GM18517 (cell line): ENCODE results near the gene CHRM1.
A peak's percentile ranks its signal among the peaks of the same experiment; 100 is the strongest.

Source experiments
- ATAC-seq: cut with Tn5 transposase; IDR thresholded peaks from one replicate; pipeline ENCODE4 v1.9.1; 2021; ENCODE audit warnings: mild to moderate bottlenecking, moderate library complexity; ENCODE audit not compliant: unreplicated experiment

CHRM1 gene

DNA sequence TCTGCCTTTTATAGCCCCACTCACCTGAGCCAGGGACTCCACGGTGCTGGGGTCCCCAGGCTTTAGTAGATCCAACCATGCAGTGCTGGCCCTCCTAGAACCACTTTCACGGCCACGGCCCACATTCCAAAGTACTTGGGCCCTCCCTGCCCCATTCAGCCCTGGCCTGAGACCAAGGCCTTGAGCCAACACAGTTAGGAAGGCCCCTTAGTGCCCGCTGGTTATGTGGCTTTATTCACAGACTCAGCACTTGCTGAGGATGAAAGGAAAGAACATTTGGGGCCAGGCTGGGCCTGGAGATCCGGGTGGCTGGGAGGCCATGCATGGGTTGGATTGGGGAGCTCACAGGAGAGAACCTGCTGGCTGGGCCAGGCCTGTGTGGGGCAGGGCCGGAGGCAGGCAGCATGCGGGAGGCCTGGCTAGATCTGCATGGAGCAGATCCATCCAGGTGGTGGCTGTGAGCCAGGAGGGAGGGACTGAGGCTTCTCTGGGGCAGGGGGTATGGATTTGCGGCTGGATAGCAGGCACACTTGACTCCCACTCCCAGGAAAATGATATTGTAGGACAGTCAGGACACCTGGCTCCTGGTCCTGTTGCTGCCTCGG lies 12.6 kb downstream of the CHRM1 start:
- ATAC-seq = no peak

DNA sequence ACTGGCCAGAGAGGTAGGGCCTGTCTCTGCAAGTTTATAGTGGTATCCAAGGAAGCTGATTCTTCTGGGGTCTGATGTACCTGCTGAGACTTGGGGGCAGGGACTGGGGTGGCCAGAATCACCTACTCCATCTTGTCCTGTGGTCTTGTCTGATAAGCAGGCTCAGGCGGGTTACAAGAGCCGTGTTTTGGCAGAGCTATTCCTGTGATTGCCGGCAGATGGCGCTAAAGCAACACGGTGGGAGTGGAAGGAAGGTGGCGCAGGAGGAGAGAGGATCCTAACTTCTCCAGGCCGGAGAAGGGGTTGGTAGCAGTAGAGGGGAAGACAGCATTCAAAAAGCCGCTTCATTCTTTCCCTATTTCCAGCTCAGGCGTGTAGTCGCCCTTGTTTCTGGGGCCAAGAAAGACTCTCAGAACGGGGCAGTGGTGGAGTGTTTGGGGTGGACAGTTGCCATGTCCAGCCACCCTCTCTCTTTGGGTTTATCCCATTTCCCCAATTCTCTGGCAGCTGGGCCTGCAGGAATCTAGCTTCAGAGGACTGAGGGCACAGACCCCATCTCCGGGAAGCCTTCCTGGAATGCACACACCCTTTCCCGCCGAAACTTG lies 15.1 kb downstream of the CHRM1 start:
- ATAC-seq = no peak

DNA sequence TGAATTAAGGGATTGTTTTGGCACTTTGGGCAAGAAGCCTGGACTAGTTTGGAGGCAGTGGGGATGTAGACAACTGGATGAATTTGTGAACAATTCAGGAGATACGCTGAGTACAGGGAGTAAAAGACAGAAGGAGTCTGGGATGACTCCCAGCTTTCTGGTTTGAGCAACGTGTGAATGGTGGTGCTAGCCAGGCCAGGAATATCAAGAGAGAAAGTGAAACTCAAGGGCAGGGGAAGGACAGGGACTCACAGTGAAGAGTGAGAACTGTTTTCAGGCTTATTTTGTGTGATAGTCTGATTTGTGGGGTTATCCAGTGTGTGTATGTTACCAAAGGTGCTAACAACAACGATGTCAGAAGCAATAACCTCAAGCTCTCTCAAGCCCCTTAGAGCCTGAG lies 15.9 kb downstream of the CHRM1 start:
- no peak for ATAC-seq

DNA sequence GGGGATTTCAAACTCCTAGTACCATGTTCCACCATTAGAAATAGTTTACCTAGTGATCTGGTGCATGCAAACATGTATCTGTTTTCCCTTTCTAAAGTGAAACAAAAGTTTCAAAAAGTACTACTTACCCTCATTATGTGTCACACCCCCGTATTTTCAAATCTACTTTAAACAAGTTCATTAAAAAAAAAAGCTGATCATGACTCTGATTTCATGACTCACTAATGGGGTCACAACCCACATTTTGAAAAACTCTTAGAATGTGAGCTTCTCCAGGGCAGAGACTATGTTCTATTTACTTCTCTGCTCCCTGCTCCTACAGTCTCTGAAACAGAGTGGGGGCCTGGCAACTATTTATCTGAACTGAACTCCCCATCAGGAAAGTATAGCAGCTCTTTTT lies 18.2 kb downstream of the CHRM1 start:
- ATAC-seq = no peak

DNA sequence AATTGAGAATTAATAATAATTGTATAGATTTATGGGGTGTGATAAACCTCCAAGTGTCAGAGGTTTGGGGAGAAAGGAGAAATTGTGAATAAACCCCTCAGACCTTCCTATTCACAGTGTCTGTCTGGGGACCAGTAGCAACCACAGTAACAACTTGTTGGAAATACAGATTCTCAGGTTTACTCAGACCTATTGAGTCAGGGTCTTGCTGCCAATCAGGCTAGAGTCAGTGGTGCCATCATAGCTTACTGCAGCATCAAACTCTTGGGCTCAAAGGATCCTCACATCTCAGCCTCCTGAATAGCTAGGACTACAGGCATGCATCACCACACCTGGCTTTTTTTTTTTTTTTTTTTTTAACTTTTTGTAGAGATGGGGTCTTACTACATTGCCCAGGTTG lies 23.1 kb downstream of the CHRM1 start:
- ATAC-seq = no peak

DNA sequence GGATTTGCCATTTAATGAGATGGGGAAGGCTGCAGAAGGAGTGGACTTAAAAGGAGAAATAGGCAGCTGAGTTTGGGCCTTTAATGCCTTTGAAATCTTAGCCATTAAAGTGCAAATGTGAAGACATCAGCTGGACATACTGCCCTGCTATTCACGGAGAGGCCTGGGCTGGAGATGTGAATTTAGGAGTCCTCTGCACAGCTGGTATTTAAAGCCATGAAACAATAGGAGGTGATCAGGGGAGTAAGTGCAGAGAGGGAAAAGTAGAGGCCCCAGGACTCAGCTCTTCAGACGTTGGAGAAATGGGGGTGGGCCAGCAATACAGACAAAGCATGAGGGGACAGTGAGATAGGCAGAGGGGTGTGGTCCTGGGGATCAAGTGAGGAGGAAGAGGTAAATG lies 23.9 kb downstream of the CHRM1 start:
- ATAC-seq = no peak

DNA sequence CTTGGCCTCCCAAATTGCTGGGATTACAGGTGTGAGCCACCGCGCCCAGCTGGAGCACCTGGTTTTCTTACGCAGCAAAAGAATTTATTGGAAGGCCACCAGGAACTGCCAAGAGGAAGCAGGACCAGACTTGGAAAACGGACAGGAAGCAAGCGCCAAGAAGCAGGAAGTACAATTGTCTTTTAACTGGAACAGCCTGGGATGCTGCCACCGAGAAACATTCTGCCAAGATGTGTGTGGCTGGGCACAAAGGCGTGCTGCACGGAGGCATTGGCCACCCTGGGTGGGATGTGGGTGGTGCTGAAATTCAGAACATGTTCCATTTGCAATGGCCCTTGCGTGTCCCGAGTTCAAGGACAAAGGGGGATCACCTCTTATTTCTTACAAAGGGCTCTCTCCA lies 25.1 kb downstream of the CHRM1 start:
- ATAC-seq = no peak

DNA sequence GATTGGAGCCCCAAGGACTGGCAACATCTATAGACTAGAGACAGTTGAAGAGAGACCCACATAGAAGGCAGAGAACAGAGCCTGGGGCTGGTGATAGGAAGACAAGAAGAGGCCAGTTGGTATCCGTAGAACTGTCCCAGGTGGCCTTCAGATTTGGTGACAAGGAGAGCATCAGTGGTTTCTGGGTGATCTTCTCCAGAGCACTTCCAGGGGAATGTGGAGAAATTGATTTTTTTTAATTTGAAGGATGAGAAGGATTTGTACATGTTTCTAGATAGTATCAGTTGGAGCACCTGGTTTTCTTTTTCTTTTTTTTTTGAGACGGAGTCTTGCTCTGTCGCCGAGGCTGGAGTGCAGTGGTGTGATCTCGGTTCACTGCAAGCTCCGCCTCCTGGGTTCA lies 25.7 kb downstream of the CHRM1 start:
- no peak for ATAC-seq

DNA sequence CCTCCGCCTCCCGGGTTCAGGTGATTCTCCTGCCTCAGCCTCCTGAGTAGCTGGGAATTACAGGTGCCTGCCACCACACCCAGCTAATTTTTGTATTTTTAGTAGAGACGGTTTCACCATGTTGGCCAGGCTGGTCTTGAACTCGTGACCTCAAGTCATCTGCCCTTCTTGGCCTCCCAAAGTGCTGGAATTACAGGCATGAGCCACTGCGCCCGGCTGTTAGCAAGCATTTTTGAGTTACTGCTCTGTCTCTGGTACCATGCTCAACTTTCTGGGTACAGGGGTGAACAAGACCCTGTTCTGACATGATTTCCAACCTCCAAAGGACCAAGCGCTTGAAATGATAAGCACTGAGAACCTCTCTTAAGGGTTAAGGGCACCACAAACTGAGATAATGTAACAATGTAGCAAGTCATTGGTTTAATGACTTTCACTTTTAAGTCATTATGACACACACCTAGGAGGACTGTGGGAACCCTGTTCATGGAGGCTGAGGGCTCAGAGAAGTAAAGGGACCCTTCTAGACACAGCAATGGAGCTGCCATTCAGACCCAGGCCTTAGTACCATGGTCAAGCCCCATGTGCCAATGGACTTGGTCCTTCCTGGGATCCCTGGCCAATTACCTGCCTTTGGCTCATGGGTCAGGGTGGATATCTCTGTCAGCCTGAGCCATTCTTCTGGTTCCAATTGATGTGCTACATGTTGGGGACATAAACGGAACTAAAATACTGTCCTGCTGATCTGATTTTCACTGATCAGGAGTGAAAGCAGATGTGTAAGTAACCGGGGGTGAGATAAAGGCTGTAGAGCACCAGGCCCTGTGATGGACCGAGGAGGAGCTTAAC lies 28.9 kb downstream of the CHRM1 start:
- ATAC-seq = no peak

DNA sequence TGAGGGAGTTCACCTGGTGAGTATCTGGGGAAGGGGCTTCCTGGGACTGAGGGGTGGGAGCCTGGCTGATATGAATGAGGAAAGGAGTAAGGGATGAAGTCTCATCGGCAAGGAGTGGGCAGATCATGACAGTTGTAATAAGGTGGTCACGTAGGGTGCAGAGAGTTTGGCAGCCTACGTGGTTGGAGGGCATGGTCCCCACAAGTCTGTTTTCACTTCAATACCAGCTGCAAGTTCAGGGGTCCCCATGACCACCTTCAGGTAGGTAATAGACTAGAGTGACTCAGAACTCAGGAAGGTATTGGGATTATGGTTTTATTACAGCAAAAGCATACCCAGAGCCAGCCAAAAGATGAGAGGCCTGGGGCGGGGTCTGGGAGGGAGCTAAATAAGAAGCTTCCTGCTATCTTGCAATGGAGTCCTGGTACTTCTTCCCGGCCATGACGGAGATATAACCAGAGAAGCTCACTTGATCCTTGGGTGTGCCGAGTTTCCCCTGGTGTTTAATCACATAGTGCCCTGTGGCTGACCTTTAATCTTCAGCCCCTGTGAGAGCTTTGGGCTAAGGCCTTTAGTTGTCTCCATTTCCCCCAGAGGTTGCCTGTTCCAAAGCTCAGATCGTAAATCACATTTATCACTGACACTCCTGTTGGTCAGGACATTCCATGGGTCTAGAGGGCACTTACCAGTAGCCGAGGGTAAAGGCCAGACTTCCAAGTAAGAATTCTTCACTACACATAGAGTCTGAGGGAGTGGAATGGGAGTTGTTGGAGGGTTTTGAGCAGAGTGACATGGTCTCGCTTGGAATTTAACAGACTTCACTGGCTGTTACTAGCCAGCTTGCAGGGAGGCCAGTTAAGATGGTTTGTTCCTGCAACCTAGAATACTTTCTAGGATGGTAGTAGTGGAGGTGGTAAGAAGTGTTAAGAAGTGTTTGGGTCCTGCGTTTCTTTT lies 31.4 kb downstream of the CHRM1 start:
- ATAC-seq = no peak

DNA sequence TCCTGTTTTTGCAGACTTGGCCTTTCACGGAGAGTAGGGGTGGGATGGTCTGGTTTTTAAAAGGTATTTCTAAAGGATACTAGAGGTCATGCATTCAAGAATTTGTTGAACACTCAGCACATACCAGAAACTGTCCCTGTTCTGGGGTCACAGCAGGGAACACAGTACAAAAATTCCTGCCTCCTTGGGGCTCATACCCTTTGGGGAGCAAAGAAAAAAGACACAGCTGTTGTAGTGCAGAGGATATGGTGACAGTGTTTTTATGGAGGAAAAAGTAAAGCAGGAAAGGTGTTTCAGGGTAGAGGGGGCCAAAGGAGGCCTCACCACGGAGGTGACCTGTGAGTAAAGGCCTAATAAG lies 32.1 kb downstream of the CHRM1 start:
- no peak for ATAC-seq

DNA sequence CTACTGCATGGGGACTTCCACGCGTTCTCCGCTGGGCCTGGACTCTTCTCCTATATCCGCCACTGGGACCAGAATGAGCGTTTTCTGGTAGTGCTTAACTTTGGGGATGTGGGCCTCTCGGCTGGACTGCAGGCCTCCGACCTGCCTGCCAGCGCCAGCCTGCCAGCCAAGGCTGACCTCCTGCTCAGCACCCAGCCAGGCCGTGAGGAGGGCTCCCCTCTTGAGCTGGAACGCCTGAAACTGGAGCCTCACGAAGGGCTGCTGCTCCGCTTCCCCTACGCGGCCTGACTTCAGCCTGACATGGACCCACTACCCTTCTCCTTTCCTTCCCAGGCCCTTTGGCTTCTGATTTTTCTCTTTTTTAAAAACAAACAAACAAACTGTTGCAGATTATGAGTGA lies 32.8 kb downstream of the CHRM1 start:
- no peak for ATAC-seq

DNA sequence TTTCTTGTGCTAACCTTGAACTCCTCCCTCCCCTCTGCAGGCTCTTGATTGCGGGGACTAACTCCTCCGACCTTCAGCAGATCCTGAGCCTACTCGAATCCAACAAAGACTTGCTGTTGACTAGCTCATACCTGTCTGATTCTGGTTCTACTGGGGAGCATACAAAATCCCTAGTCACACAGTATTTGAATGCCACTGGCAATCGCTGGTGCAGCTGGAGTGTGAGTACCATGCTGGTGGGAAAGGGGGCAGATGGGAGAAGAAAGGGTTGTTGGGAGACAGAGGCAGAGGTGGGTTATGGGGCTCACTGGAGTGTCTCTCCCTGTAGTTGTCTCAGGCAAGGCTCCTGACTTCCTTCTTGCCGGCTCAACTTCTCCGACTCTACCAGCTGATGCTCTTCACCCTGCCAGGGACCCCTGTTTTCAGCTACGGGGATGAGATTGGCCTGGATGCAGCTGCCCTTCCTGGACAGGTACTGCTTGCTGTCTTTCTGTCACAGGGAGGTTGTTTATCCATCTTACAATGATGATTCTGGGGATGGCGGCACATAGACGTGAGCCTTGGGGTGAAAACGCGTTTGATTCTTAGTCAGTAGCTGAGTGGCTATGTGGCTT lies 35.9 kb downstream of the CHRM1 start:
- no peak for ATAC-seq

DNA sequence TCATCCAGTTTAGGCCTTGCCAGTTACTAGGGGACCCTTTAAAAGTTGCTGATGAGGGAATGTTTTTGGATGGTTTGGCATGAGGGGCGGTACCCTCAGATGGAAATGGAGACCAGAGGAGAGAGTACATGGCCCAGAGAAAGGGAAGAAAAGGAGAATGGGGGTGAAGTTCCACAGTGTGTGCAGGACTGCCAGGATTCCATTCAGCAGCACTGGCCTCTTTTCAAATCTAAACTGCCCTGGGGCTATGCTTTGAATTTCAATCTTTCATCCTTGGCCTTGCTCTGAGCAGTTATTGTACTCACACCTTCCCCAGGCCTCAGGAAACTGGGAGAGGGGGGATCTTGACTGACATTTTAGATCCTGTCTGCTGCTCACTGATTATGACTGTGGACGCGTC lies 37.5 kb downstream of the CHRM1 start:
- no peak for ATAC-seq

DNA sequence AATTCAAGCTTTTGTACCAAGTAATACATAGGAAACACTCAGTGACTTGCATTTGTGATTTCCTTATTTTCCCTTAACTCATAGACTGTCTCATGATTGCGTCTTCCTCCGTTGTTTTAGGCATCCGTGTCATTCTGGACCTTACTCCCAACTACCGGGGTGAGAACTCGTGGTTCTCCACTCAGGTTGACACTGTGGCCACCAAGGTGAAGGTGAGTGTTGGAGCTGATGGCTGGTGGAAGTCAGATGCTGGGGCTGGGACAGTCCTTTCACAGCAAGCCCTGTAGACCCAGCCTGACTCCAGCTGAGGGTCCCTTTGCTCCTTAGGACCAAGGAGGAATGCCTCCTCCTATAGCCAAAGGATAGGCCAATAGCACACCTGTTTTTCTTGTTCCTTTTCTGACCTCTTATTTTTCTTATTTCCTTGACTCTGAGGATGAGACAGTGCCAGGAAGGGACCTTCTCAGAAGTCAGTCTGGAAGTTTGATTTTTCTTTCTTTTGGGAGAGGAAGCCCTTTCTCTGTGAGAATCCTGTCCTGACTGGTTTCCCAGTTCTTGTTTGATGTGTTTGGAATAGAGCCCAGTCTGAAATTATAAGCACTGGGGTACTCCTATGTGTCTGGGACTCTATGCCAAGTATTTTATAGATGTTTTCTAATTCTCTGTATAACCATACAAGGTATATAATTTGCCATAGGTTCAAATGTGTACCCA lies 38.2 kb downstream of the CHRM1 start:
- ATAC-seq = no peak

DNA sequence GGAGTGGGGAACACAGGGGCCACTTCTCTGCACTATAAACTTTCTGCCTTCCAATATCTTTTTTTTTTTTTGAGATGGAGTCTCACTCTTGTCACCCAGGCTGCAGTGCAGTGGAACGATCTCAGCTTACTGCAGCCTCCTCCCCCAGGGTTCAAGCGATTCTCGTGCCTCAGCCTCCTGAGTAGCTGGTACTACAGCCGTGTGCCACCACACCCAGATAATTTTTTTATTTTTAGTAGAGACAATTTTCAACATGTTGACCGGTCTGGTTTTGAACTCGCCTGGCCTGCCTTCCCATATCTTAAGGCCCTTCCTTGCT lies 38.8 kb downstream of the CHRM1 start:
- no peak for ATAC-seq

DNA sequence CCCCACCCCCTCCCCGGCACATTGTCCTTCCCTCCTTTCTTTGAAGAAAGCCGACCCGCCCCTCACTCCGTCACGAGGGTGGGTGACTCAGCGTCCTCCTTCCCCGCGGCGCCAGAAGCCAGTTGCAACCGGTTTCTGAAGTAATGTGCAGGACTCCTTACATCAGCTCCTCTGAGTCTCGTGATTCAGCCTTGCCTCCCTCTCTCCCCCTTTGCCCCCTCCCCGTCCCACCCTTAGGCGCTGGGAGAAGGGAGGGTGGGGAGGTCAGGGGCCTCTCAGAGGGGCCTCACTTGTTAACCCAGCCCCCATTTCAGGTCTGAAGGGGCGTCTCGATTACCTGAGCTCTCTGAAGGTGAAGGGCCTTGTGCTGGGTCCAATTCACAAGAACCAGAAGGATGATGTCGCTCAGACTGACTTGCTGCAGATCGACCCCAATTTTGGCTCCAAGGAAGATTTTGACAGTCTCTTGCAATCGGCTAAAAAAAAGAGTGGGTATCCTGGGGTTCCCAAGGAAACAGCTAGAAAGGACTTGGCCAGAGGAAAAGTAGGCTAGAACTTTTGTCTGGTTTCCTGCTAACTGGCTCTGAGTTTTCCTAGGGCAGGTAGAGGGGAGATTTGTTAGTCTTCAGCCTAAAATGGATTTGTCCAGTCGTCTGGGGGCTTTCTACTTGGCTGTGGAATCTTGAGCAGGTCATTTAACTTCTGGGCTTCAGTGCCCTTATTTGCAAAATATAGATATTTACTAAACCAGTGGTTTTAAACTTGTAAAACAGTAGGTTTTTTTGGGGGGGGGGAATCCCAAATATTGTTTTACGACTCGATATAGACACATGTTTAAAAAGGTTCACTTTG lies 39.4 kb downstream of the CHRM1 start:
- peak; percentile 32 for ATAC-seq

DNA sequence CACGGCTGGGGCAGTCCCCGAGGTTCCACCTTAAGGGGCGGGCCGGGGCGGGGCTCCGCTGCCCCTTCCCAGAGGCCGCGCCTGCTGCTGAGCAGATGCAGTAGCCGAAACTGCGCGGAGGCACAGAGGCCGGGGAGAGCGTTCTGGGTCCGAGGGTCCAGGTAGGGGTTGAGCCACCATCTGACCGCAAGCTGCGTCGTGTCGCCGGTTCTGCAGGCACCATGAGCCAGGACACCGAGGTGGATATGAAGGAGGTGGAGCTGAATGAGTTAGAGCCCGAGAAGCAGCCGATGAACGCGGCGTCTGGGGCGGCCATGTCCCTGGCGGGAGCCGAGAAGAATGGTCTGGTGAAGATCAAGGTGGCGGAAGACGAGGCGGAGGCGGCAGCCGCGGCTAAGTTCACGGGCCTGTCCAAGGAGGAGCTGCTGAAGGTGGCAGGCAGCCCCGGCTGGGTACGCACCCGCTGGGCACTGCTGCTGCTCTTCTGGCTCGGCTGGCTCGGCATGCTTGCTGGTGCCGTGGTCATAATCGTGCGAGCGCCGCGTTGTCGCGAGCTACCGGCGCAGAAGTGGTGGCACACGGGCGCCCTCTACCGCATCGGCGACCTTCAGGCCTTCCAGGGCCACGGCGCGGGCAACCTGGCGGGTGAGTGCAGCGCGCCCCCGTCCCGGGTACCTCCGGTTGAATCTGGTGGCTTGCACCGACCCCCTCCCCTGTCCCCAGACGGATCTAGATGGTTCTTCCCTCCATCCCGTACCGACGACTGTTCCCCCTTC lies 40.2 kb downstream of the CHRM1 start, which contains the start of gene SLC3A2:
SLC3A2 (plus strand) TSS at position 94 of the 776 bp plus-strand sequence; CDS start at position 222, 128 bp downstream.
- ATAC-seq = peak; percentile 53
